GM19238 (cell line): ENCODE results near the gene LCP2.
A peak's percentile ranks its signal among the peaks of the same experiment; 100 is the strongest.

Experiments used
- DNase-seq: peaks from one replicate; pipeline ENCODE4 v3.0.0; 2011; ENCODE audit warnings: low spot score; ENCODE audit not compliant: insufficient read length

The LCP2 gene

DNA sequence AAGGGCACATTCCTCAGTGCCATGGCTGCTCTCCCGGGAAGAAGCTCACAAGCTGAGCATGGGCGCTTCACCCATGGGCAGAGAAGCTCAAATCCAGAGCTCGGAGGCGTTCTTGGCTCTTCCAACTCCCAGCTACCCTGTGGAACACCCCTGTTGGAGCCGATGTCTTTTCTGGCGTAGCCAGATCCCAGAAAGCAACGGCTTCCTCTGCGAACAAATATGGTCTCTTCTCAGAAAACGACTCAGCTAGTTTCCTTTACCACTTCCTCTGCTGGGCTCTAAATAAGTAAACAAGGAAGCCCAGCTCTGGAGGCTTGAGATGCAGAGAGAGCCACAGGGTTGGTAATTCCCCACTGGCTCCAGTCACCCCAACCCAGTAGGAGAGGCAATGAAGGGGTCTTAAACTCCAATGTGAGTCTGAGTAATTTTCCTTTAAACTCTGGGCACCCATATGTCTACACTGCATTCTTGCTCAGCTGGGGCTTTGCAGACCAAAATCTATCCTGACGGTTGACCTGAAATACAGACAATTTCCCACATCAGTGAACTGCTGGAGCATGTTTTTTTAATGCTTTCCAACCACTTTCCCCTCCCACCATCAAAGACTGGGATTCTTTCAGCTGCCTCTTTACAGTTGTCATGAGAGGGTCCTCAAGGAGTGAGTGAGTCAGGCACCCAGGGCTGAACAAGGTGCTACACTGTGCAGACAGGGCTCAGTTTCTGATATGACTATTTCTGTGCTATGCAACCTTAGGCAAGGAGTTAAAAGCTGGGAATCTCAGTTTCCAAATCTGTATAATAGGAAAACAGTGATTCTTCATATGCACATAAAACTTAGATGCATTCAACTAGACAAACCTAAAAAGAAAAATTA is at the start of gene LCP2:
Gene LCP2 (minus strand): TSS at position 189 of the 874 bp plus-strand sequence. CDS start 166 bp downstream, at position 23.
- peak; percentile 53 for DNase-seq

DNA sequence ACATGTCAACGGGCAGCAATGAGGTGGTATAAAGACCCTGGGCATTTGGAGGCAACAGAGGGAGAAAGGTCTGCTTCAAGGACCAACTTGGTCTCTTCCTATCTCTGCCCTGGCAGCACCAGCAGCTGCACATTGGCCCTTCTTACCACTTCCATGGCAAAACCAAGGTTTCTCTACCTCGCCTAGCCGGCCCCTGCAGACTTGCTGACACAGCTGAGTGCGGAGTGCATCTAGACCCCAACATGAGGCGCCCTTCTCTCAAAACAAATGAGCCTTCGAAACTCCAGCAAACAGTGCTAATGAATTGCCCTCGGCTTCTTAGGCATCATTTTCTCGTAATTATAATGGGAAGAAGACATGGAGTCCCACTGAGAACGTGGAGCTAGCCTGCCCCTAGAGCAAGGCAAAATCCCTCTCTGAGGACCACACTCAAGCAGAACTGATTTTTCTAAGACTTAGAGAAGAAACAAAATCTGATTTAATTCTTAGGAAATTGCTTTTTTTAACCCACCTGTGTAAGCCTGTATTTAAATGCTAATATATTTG is 49.5 kb upstream of the LCP2 start:
- DNase-seq, result no peak

DNA sequence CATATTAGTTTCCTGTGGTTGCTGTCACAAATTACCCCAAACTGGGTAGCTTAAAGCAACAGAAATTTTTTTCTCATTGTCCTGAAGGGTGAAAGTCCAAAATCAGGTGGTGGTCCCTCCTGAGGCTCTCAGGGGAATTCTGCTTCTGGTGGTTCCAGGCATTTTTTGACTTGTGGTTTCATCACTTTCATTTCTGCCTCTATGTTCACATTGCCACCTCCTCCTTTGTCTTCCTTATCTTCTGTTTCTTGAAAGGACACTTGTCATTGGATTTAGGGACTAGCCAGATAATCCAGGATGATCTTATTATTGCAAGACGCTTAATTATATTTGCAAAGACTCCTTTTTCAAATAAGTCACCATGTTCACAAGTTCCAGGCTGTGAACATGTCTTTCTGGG is 48.4 kb upstream of the LCP2 start:
- no peak for DNase-seq

DNA sequence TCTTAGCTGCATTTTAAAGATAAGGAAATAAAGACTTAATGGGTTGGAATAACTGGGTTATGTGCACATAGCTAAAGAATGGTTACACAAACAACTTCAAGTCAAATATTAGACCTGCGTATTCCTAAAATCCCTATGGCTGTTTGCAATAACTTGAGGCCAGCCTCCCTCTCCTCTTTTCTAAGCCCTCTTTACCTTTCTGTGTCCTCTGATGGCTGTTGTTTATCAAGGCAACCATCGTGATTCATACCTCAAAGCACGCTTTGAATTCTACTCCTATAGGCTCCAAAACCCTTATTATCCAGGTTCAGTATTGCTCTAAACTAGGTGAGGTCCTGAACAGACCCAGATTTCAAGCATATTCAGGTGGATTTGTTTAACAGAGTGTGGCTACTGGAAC is 45.6 kb upstream of the LCP2 start:
- no peak for DNase-seq

- no peak for DNase-seq
These were observed 44.7 kb upstream of the LCP2 start for GRCh38 chr5:170342153-170342725.

DNA sequence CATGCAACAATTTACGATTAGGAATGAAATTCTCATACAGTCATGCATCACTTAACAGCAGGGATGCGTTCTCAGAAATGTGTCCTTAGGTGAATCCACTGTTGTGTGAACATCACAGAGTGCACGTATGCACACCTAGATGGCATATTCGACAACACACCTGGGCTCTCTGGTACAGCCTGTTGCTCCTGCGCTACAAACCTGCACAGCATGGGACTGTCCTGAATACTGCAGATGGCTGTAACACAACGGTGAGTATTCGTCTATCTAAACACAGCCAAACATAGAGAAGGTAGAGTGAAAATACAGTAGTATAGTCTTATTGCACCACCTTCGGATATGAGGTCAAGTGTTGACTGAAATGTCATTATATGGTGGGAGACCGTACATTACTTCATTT is 44.0 kb upstream of the LCP2 start:
- no peak for DNase-seq

- DNase-seq, result no peak
These were observed 42.2 kb upstream of the LCP2 start for GRCh38 chr5:170339780-170340167.

GRCh38 chr5:170338933-170339779 is 41.6 kb upstream of the LCP2 start:
- DNase-seq, result peak; percentile 53

DNA sequence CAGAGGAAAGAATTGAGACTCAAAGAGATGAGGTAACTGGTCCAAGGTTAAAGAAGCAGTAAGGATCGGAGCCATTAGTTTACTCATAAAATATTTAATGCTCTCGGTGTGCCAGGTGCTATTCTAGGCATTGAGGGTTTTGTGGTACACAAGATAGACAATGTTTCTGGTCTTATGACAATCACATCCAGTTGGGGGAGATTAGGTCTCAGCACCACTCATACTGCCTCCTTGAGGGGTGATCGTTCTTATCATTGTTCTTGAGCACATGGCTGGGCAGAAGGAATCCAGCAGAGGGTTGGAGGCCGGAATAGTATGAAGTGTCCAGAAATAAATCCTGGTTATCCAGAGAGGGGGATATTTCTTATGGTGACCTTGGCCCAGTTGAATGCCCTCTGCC is 40.7 kb upstream of the LCP2 start:
- DNase-seq, result no peak

DNA sequence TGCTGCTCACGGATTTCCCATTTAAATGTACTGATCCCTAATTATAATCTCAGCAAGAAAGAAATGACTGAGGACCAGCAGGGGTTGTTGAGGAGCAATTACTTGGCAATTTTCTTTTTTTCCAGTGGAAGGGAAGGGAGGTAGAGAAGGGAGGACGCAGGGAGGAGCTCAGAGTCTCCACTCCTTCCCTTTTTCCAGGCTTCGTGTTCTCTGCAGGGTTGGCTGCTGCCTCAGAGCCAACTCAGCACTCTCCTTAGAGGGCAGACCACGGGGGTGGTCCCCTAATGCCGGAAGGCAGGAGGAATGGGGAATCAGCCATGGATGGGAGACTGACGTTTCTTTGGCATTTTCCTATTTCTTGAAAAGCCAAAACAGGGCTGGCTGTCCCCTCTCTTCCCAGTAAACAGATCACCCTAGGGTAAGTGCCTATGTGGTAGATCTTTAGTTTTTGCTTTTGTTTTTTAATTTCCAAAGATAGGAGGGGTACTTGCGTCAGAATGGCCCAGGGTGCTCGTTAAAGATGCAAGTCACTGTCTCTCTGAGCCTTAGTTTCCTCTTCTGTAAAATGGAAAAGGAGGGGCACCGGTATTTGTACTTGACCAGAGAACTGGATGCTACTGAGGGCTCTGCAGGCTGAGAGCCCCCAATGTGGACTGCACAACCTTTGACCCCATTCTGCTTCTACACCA is 39.6 kb upstream of the LCP2 start:
- DNase-seq, result no peak

- no peak for DNase-seq
These were observed 38.5 kb upstream of the LCP2 start for GRCh38 chr5:170336065-170336464.

DNA sequence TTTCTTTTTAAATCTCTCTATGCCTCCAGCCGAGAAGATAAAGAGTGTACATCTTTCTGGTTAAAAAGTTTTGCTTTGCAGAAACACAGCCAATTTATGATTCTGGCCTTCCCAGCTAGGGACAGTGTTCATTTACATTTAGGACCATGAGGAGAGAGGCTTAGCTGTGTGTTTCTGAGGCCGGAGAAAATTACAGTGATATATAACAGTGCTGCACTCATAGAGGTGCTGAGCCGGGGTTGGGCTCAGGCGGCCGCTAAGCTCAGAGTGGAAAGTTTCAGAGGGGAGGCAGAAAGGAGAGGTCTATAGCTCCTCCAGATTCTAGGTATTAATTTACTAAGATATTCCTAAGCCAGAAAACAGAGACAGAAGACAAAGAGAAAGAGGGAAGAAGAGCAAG is 37.0 kb upstream of the LCP2 start:
- DNase-seq, result no peak

DNA sequence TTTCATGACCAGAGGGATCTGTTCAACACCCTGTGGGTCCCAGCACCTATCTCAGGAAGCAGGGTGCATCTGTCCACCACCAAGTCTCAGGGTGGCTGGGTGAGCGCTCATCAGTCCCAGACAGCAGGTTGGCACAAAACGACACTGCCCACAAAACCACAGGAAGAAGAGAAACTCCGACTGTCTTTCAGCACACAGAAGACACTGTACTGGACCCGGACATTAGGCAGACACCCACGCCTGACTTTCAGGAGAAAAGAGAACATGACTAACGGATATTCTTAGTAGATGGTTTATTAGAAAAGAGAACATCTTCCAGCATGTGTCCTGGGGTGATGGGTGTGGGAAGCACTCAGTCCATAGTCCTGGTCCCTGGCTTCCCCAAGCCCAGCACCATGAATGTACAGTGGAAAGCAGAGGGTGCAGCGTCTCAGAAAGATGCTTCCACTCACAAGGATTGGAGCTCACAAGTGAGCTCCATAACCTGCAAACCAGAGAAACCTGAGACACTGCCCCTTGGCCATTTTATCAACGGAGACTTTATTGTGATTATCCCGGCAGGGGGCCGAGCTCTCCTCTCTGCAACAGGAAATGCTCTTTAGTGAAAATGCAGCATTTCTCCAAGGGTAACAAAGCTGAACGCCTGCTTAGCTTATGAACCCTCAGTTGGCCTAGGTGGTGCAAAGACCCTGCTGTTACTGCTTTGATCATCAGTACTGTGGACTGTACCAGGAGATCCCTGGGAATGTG is 35.8 kb upstream of the LCP2 start:
- DNase-seq, result no peak

DNA sequence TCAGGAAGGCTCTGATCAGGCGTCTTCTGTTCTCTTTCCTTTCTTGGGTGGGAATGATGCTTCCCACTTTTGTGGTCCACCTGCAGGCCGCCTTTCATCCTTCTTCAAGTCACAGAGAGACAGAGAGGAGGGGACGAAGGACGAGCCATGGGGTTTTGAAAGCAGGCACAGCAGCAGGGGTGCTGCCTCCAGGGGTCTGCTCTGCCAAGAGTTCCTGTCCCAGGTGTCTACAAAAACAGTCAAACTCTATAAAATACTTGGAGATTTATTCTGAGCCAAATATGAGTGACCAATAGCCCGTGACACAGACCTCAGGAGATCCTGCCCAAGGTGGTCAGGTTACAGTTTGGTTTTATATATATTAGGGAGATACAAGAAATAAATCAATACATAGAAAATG is 34.5 kb upstream of the LCP2 start:
- DNase-seq, result no peak

DNA sequence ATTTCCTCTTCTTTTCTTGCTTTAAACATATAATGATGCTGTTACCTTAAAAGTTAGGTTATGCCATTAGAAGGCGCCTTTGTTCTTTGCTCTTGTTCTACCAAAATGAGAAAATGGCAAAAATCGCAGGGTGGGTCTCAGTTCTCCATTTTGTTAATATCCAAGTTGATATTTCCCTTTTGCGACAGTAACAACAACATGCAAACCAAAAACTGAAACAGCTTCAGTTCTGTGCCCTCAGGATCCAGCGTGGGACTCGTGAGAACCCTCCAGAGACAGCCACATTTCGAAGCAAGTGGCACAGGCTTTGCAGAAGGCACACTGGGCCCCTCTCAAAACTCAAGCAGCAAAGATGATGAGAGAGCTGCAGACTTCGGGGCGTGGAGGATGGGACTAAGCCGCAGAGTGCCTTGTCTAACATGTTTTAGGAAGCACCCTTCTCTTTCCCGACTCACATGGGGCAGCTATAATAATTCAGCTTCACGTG is 33.0 kb upstream of the LCP2 start:
- no peak for DNase-seq

DNA sequence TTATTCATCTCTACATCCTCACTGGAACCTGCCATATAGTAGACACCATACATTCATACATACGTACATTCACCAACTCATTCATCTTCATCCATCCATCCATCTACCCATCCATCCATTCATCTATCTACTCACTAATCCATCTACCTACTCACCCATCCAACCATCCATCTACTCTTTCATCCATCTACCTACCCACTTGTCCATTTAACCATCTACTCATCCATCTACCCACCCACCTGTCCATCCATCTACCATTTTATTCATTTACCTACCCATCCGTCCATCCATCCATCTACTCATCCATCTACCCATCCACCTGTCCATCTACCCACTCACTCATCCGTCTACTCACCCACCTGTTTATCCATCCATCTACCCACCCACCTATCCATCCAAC is 31.9 kb upstream of the LCP2 start:
- no peak for DNase-seq

- no peak for DNase-seq
These were observed 30.3 kb upstream of the LCP2 start for GRCh38 chr5:170327829-170328228.

DNA sequence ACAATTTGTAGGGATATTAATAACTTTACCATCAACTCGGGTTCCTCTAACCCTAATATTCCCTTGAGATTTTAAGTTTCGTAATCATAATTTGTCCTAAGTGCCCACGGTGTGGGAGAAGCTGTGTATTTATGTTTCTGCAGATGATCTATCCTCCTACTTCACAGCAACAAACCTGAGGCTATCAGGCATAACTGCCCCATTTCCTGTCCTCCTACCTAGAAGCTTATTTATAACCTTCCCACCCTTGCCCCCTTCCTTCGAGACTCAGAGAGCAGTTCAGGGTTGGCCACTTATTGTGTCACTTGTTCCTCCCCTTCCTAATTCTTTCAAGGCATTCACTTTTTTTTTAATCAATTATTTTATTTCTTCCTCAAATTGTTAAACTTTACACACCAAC is 29.6 kb upstream of the LCP2 start:
- DNase-seq, result no peak

GRCh38 chr5:170319301-170319700 is 21.7 kb upstream of the LCP2 start:
- DNase-seq, result no peak

DNA sequence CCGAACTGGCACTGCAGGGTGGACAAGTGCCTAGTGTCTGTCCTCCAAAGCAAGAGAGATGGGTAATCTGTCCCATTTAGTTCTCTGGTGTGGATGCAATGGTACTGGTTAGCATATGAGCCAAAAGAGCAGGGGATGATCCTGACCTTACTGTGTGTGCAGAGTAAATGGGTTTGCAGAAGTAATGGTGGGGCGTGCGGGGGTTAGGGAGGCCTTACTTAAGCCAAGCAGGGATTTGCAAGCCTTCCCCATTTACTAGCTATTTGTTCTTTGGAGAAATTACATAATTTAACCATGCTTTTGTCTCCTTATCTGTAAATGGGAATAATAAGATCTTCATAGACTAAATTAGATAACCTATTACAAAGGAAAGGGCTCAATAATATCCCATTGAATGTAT is 19.9 kb upstream of the LCP2 start:
- DNase-seq, result no peak
